ELR (cell line): ENCODE data around the gene EFCAB13.
"Not testable (repeated sequence)": the region's sequence is repeated elsewhere in the genome, so short reads cannot be mapped to it uniquely, and the experiment has no call there.

Experiments
- DNase-seq: peaks from one replicate; pipeline ENCODE4 v3.0.0-alpha.2; 2015; ENCODE audit warnings: low read depth

Gene EFCAB13

GRCh38 chr17:47425887-47426635 is 102.3 kb downstream of the EFCAB13 start:
- DNase-seq = not testable (repeated sequence)

DNA sequence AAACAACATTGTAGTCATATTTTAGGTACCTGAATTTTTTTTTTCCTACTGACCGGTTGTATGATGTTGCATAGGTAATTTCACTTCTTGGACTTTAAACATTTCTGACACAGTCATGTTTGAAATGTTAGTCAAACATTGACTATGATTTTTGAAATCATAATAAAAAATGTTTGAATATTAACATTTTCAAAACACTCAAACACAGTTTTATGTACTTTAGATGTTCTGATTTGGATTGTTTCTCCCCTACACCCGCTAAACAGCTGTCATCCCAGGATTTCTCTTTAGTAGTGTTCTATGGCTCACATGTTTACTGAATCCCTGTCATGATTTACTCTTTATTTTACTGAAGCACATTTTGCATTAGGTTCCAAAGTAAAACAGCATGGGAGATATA is 104.2 kb downstream of the EFCAB13 start:
- no peak for DNase-seq

- not testable (repeated sequence) for DNase-seq
Observed at GRCh38 chr17:47432240-47432639, 108.5 kb downstream of the EFCAB13 start.

GRCh38 chr17:47465165-47465564 is 141.4 kb downstream of the EFCAB13 start:
- no peak for DNase-seq

GRCh38 chr17:47466976-47467375 is 143.2 kb downstream of the EFCAB13 start:
- DNase-seq = not testable (repeated sequence)

DNA sequence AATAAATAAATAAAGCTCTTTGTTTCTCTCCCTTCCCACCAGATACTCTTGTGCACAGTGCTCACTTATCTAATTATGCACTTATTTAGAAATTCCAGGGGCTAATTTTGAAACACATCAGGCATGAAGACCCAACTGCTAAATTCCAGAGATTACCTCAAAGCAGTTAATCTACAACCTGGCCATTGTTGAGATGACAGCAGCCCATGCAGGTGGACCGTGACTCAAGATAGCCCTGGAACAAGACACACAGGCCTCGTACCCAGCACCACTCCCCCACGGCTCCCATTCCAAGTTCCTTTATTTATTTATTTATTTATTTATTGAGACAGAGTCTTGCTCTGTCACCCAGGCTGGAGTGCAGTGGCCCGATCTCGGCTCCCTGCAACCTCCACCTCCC is 147.1 kb downstream of the EFCAB13 start:
- DNase-seq = no peak

GRCh38 chr17:47472073-47472472 is 148.3 kb downstream of the EFCAB13 start:
- not testable (repeated sequence) for DNase-seq
